Caco-2 (cell line): ENCODE measurements around the gene OR5K3. TPM values are rescaled to one million over a fixed set of nuclear protein-coding genes. Genes with fewer than 3 reads are reported as not detected.

ENCODE experiments used
- BruUV-seq: library from RNA; stranded (reverse); fragments of 400-500 nt; replicated peaks from 2 replicates; lab custom pipeline; 2021; lab: Mats Ljungman, UMichigan
- CTCF ChIA-PET: fragments of 300-600 bp; sonication (Branson Sonifier 250); formaldehyde crosslinking; loops from one replicate; lab custom pipeline; 2022; ENCODE audit warnings: antibody characterized with exemption; lab: Charles Lee
- POLR2A ChIA-PET: fragments of 300-600 bp; sonication (Branson Sonifier 250); formaldehyde crosslinking; loops from one replicate; lab custom pipeline; 2022; ENCODE audit warnings: antibody characterized with exemption; lab: Charles Lee
- DNase-seq, 2 experiments: peaks; one replicate each; pipeline versions ENCODE4 v3.0.0 to v3.0.0-alpha.2; 2020 to 2022
- H3K27me3 ChIP-seq: replicated peaks from 2 replicates; pipeline ENCODE4 v1.6.0; 2011; ENCODE audit warnings: low read length; ENCODE audit not compliant: control insufficient read depth, insufficient read depth
- H3K36me3 ChIP-seq: 2 replicates; pipeline ENCODE4 v1.5.1; 2011; ENCODE audit warnings: low read length; ENCODE audit not compliant: control insufficient read depth, insufficient read depth
- H3K4me1 ChIP-seq: fragments of 250-450 bp; sonication (Bioruptor Pico); 2 replicates; pipeline ENCODE4 v1.5.1; 2020; ENCODE audit warnings: mild to moderate bottlenecking
- H3K4me3 ChIP-seq: 2 replicates; pipeline ENCODE4 v1.5.1; 2011; ENCODE audit warnings: low read depth, mild to moderate bottlenecking, control low read depth, low read length
- H3K9me3 ChIP-seq: fragments of 250-450 bp; sonication (Bioruptor Pico); 2 replicates; pipeline ENCODE4 v1.5.1; 2020; ENCODE audit warnings: mild to moderate bottlenecking, moderate library complexity
- H3K27ac Mint-ChIP-seq: one replicate; pipeline ENCODE4 v1.8.0; 2022; ENCODE audit warnings: mixed read lengths; ENCODE audit not compliant: unreplicated experiment
- H3K27me3 Mint-ChIP-seq: one replicate; pipeline ENCODE4 v1.8.0; 2022; ENCODE audit warnings: mixed read lengths; ENCODE audit not compliant: insufficient read depth, unreplicated experiment
- H3K36me3 Mint-ChIP-seq: one replicate; pipeline ENCODE4 v1.8.0; 2022; ENCODE audit warnings: mild to moderate bottlenecking, mixed read lengths; ENCODE audit not compliant: insufficient read depth, unreplicated experiment
- H3K4me1 Mint-ChIP-seq: one replicate; pipeline ENCODE4 v1.8.0; 2022; ENCODE audit warnings: low read depth, mixed read lengths; ENCODE audit not compliant: unreplicated experiment
- H3K4me3 Mint-ChIP-seq: one replicate; pipeline ENCODE4 v1.8.0; 2022; ENCODE audit warnings: mild to moderate bottlenecking, moderate library complexity, mixed read lengths; ENCODE audit not compliant: unreplicated experiment
- H3K9me3 Mint-ChIP-seq: one replicate; pipeline ENCODE4 v1.8.0; 2022; ENCODE audit warnings: mixed read lengths; ENCODE audit not compliant: unreplicated experiment
- intact Hi-C: fragments of 100-400 bp; cut with micrococcal nuclease; formaldehyde crosslinking; loops from one replicate; pipeline ENCODE4 v1.10.0; 2022; ENCODE audit not compliant: unreplicated experiment
- total RNA-seq: library from RNA; stranded (reverse); gene quantifications from 2 replicates; pipeline ENCODE4 v1.2.3, GENCODE V29; 2022
- TF ChIP-seq, protein P1 (sequence below), 2 experiments: fragments of 200-600 bp in 1 of 2; IDR thresholded peaks; 1 replicate in 1 of 2; 2 replicates in 1 of 2; pipeline versions ENCODE4 v1.5.1 to v1.8.0; 2011 to 2022; ENCODE audit warnings: antibody characterized with exemption in 1 of 2, control low read depth in 1 of 2, inconsistent platforms in 1 of 2, low read depth in 1 of 2, low read length in 1 of 2, mild to moderate bottlenecking in 1 of 2, moderate library complexity in 1 of 2; ENCODE audit not compliant: insufficient read depth in 1 of 2, severe bottlenecking in 1 of 2, unreplicated experiment in 1 of 2

OR5K3 gene
- total RNA-seq, 1 experiment from 2014 or later = not detected

- TF ChIP-seq, protein P1, sequence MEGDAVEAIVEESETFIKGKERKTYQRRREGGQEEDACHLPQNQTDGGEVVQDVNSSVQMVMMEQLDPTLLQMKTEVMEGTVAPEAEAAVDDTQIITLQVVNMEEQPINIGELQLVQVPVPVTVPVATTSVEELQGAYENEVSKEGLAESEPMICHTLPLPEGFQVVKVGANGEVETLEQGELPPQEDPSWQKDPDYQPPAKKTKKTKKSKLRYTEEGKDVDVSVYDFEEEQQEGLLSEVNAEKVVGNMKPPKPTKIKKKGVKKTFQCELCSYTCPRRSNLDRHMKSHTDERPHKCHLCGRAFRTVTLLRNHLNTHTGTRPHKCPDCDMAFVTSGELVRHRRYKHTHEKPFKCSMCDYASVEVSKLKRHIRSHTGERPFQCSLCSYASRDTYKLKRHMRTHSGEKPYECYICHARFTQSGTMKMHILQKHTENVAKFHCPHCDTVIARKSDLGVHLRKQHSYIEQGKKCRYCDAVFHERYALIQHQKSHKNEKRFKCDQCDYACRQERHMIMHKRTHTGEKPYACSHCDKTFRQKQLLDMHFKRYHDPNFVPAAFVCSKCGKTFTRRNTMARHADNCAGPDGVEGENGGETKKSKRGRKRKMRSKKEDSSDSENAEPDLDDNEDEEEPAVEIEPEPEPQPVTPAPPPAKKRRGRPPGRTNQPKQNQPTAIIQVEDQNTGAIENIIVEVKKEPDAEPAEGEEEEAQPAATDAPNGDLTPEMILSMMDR (IDR thresholded peaks at IDR 0.05; ENCODE audit: insufficient read depth in 1 of 2, low read depth in 1 of 2, low read length in 1 of 2, severe bottlenecking in 1 of 2, unreplicated experiment in 1 of 2) = no peak
- DNase-seq = no peak
- H3K27me3 ChIP-seq = no peaks in the 10 kb centered on the region
- POLR2A ChIA-PET = no interaction called here
- H3K27me3 Mint-ChIP-seq = peaks cover 11% of the 10 kb centered on the region
- CTCF ChIA-PET = no interaction called here
- H3K4me1 Mint-ChIP-seq = no peaks in the 10 kb centered on the region
- H3K36me3 ChIP-seq = no peaks in the 10 kb centered on the region
- H3K36me3 Mint-ChIP-seq = no peaks in the 10 kb centered on the region
- no TSS peak for BruUV-seq
- H3K9me3 ChIP-seq = no peaks in the 10 kb centered on the region
- H3K4me3 Mint-ChIP-seq = no peak overlapping the region
- intact Hi-C loops = no loop called here
- H3K9me3 Mint-ChIP-seq = no peaks in the 10 kb centered on the region
- H3K4me1 ChIP-seq = no peaks in the 10 kb centered on the region
- no peak overlapping the region for H3K27ac Mint-ChIP-seq
- H3K4me3 ChIP-seq = no peak overlapping the region
Measured at GRCh38 chr3:98367464-98368246, 22.8 kb upstream of the OR5K3 start.

- Mint-ChIP-seq H3K4me3 (no peak overlapping the region), H3K27me3 (peaks cover 11% of the 10 kb centered on the region), H3K27ac (no peak overlapping the region), H3K9me3 (no peaks in the 10 kb centered on the region), H3K4me1 (no peaks in the 10 kb centered on the region), H3K36me3 (no peaks in the 10 kb centered on the region)
- intact Hi-C loops = no loop called here
- ChIA-PET POLR2A (no interaction called here), CTCF (no interaction called here)
- no peaks in the 10 kb centered on the region for H3K4me1 ChIP-seq
- no peak for DNase-seq
- no peaks in the 10 kb centered on the region for H3K27me3 ChIP-seq
- no peak overlapping the region for H3K4me3 ChIP-seq
- TF ChIP-seq, protein P1 (IDR thresholded peaks at IDR 0.05; ENCODE audit: insufficient read depth in 1 of 2, low read depth in 1 of 2, low read length in 1 of 2, severe bottlenecking in 1 of 2, unreplicated experiment in 1 of 2) = no peak
- no peaks in the 10 kb centered on the region for H3K36me3 ChIP-seq
- no peaks in the 10 kb centered on the region for H3K9me3 ChIP-seq
- BruUV-seq = no TSS peak
Measured at GRCh38 chr3:98371186-98371585, 19.3 kb upstream of the OR5K3 start.

DNA sequence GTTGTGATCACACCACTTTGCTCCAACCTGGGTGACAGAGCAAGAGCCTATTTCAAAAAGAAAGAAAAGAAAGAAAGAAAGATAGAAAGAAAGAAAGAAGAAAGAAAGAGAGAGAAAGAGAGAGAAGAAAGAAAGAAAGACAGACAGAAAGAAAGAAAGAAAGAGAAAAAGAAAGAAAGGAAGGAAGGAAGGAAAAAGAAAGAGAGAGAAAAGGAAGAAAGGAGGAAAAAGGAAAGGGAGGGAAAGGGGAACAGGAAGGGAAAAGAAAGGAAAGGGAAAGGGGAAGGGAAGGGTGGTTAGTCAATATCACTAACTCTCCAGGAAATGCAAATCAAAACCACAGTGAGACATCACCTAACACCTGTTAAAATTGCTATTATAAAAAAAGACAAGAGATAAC, 18.6 kb upstream of the OR5K3 start:
- intact Hi-C loops = no loop called here
- Mint-ChIP-seq H3K9me3 (no peaks in the 10 kb centered on the region), H3K4me3 (no peak overlapping the region), H3K27ac (no peak overlapping the region), H3K36me3 (no peaks in the 10 kb centered on the region), H3K4me1 (no peaks in the 10 kb centered on the region), H3K27me3 (peaks cover 11% of the 10 kb centered on the region)
- H3K36me3 ChIP-seq = no peaks in the 10 kb centered on the region
- no TSS peak for BruUV-seq
- H3K9me3 ChIP-seq = no peaks in the 10 kb centered on the region
- H3K27me3 ChIP-seq = no peaks in the 10 kb centered on the region
- CTCF ChIA-PET = no interaction called here
- no peaks in the 10 kb centered on the region for H3K4me1 ChIP-seq
- TF ChIP-seq, protein P1 (IDR thresholded peaks at IDR 0.05; ENCODE audit: insufficient read depth in 1 of 2, low read depth in 1 of 2, low read length in 1 of 2, severe bottlenecking in 1 of 2, unreplicated experiment in 1 of 2) = no peak
- POLR2A ChIA-PET = no interaction called here
- no peak overlapping the region for H3K4me3 ChIP-seq
- no peak for DNase-seq
